HL-60 (cell line): Measurements from ENCODE around the gene LPCAT1.

ENCODE experiments used
- DNase-seq, 2 experiments: peaks; one replicate each; pipeline ENCODE4 v3.0.0-alpha.2; 2010 to 2020; ENCODE audit warnings: low read depth in 1 of 2, low spot score in 1 of 2
- H3K27ac ChIP-seq: fragments of 250-450 bp; sonication (Bioruptor Pico); replicated peaks from 2 replicates; pipeline ENCODE4 v1.5.1; 2020; ENCODE audit warnings: mild to moderate bottlenecking, moderate library complexity
- H3K27me3 ChIP-seq: fragments of 250-450 bp; sonication (Bioruptor Pico); 2 replicates; pipeline ENCODE4 v1.5.1; 2021; ENCODE audit warnings: mild to moderate bottlenecking, moderate library complexity; ENCODE audit not compliant: insufficient read depth, poor library complexity, severe bottlenecking
- H3K4me3 ChIP-seq: replicated peaks from 2 replicates; pipeline ENCODE4 v1.5.1; 2011; ENCODE audit warnings: mild to moderate bottlenecking, control low read depth, low read length; ENCODE audit not compliant: insufficient read depth
- GABPA ChIP-seq: IDR thresholded peaks from 2 replicates; pipeline ENCODE4 v1.6.1; 2012; ENCODE audit warnings: low read depth
- POLR2AphosphoS5 ChIP-seq: IDR thresholded peaks from 2 replicates; pipeline ENCODE4 v1.6.1; 2012; ENCODE audit warnings: low read depth
- SPI1 ChIP-seq: IDR thresholded peaks from 2 replicates; pipeline ENCODE4 v1.6.1; 2012; ENCODE audit warnings: low read depth, mild to moderate bottlenecking, borderline replicate concordance
- TF ChIP-seq, protein P1 (sequence below): IDR thresholded peaks from one replicate; pipeline ENCODE4 v1.5.1; 2011; ENCODE audit warnings: low read length, control low read depth, inconsistent platforms; ENCODE audit not compliant: insufficient read depth
- TF ChIP-seq, protein P2 (sequence below): IDR thresholded peaks from 2 replicates; pipeline ENCODE4 v1.6.1; 2012; ENCODE audit warnings: low read depth; ENCODE audit not compliant: insufficient replicate concordance

The LPCAT1 gene

GRCh38 chr5:1564182-1564748, 40.5 kb upstream of the LPCAT1 start:
- TF ChIP-seq POLR2AphosphoS5: no peak
- TF ChIP-seq, protein P1, sequence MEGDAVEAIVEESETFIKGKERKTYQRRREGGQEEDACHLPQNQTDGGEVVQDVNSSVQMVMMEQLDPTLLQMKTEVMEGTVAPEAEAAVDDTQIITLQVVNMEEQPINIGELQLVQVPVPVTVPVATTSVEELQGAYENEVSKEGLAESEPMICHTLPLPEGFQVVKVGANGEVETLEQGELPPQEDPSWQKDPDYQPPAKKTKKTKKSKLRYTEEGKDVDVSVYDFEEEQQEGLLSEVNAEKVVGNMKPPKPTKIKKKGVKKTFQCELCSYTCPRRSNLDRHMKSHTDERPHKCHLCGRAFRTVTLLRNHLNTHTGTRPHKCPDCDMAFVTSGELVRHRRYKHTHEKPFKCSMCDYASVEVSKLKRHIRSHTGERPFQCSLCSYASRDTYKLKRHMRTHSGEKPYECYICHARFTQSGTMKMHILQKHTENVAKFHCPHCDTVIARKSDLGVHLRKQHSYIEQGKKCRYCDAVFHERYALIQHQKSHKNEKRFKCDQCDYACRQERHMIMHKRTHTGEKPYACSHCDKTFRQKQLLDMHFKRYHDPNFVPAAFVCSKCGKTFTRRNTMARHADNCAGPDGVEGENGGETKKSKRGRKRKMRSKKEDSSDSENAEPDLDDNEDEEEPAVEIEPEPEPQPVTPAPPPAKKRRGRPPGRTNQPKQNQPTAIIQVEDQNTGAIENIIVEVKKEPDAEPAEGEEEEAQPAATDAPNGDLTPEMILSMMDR: no peak
- peak; percentile 33; the same call in 1 of the 2 replicates for TF ChIP-seq SPI1
- TF ChIP-seq, protein P2, sequence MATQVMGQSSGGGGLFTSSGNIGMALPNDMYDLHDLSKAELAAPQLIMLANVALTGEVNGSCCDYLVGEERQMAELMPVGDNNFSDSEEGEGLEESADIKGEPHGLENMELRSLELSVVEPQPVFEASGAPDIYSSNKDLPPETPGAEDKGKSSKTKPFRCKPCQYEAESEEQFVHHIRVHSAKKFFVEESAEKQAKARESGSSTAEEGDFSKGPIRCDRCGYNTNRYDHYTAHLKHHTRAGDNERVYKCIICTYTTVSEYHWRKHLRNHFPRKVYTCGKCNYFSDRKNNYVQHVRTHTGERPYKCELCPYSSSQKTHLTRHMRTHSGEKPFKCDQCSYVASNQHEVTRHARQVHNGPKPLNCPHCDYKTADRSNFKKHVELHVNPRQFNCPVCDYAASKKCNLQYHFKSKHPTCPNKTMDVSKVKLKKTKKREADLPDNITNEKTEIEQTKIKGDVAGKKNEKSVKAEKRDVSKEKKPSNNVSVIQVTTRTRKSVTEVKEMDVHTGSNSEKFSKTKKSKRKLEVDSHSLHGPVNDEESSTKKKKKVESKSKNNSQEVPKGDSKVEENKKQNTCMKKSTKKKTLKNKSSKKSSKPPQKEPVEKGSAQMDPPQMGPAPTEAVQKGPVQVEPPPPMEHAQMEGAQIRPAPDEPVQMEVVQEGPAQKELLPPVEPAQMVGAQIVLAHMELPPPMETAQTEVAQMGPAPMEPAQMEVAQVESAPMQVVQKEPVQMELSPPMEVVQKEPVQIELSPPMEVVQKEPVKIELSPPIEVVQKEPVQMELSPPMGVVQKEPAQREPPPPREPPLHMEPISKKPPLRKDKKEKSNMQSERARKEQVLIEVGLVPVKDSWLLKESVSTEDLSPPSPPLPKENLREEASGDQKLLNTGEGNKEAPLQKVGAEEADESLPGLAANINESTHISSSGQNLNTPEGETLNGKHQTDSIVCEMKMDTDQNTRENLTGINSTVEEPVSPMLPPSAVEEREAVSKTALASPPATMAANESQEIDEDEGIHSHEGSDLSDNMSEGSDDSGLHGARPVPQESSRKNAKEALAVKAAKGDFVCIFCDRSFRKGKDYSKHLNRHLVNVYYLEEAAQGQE: no peak
- TF ChIP-seq GABPA: no peak
- Histone ChIP-seq H3K4me3 (no peak overlapping the region), H3K27ac (no peak overlapping the region), H3K27me3 (no peaks in the 10 kb centered on the region)
- DNase-seq: peak; percentile 39 to 87

DNA sequence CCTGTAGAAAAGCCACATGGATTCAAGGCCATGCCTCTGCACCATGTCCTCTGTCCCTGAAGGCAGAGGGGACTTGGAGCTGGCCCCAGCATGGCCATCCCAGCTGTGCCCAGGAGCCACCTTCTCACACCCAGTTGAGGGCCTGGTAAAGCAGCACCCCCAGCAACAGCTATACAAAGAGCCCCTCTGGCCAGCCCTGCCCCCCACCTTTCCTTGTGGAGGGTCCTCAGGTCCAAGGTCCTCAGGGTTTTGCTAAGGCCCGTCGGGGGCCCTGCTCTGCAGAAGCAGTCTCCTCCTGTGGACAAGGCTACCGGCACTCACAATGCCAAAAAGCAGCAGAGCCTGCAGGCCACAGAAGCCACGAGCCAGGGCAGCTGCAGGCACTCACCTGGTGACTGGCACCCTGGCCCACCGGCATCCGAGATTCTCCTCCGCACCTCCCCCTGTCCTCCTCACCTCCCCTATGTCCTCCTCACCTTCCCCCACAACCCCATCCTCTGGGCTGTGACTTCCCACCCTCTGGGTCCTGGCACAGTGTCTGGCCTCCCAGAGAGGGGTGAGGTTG, 39.9 kb upstream of the LPCAT1 start:
- Histone ChIP-seq H3K27me3 (no peaks in the 10 kb centered on the region), H3K4me3 (no peak overlapping the region), H3K27ac (no peak overlapping the region)
- no peak for DNase-seq
- TF ChIP-seq GABPA (no peak), POLR2AphosphoS5 (no peak)
- TF ChIP-seq, protein P1: no peak
- TF ChIP-seq, protein P2: no peak

GRCh38 chr5:1563051-1563461, 39.3 kb upstream of the LPCAT1 start:
- DNase-seq: no peak
- TF ChIP-seq GABPA: no peak
- TF ChIP-seq, protein P2: no peak
- no peak for TF ChIP-seq POLR2AphosphoS5
- TF ChIP-seq, protein P1: no peak
- no peak for TF ChIP-seq SPI1
- no peaks in the 10 kb centered on the region for H3K27me3 ChIP-seq
- H3K4me3 ChIP-seq: no peak overlapping the region
- H3K27ac ChIP-seq: no peak overlapping the region
